Keratinocyte (primary cell): ENCODE results near the gene NCOR1. TPM values are rescaled to one million over a fixed set of nuclear protein-coding genes. Genes with fewer than 3 reads are reported as not detected.

Experiments
- DNase-seq: peaks from one replicate; pipeline ENCODE4 v3.0.0-alpha.2; 2011; ENCODE audit warnings: low read depth, missing footprints, low spot score
- FAIRE-seq: peaks from 2 replicates; lab custom pipeline; 2011; peaks lifted over from hg19 to GRCh38; lab: Jason Lieb, UNC
- H2AFZ ChIP-seq: 2 replicates; pipeline ENCODE4 v1.6.0; 2012; ENCODE audit warnings: low read length, control low read depth, inconsistent platforms; ENCODE audit not compliant: control insufficient read depth
- H3K27ac ChIP-seq: 2 replicates; pipeline ENCODE4 v1.5.1; 2011; ENCODE audit warnings: low read length; ENCODE audit not compliant: control insufficient read depth, insufficient read depth
- H3K27me3 ChIP-seq: 3 replicates; pipeline ENCODE4 v1.6.0; 2011; ENCODE audit warnings: low read length; ENCODE audit not compliant: control insufficient read depth, insufficient read depth; ENCODE audit errors: extremely low read depth
- H3K36me3 ChIP-seq, 2 experiments: 2 replicates in 1 of 2; 3 replicates in 1 of 2; pipeline ENCODE4 v1.5.1; 2011; ENCODE audit warnings: low read length in 2 of 2, mild to moderate bottlenecking in 1 of 2; ENCODE audit not compliant: control insufficient read depth in 2 of 2, insufficient read depth in 2 of 2; ENCODE audit errors: extremely low read depth in 1 of 2
- H3K4me1 ChIP-seq: 3 replicates; pipeline ENCODE4 v1.5.1; 2011; ENCODE audit warnings: low read length; ENCODE audit not compliant: control insufficient read depth, insufficient read depth; ENCODE audit errors: extremely low read depth
- H3K4me2 ChIP-seq: 3 replicates; pipeline ENCODE4 v1.6.0; 2011; ENCODE audit warnings: low read depth, low read length; ENCODE audit not compliant: control insufficient read depth, insufficient read depth; ENCODE audit errors: extremely low read depth
- H3K4me3 ChIP-seq, 3 experiments: fragments of 200-600 bp in 1 of 3; sonication (generic) in 1 of 3; 2 replicates in 2 of 3; 3 replicates in 1 of 3; pipeline ENCODE4 v1.5.1; 2011 to 2016; ENCODE audit warnings: low read length in 3 of 3, mild to moderate bottlenecking in 3 of 3, control low read depth in 2 of 3, inconsistent platforms in 1 of 3, low read depth in 1 of 3, mixed read lengths in 1 of 3, mixed run types in 1 of 3, moderate library complexity in 1 of 3; ENCODE audit not compliant: control insufficient read depth in 2 of 3, insufficient read depth in 2 of 3; ENCODE audit errors: extremely low read depth in 1 of 3
- H3K79me2 ChIP-seq: 2 replicates; pipeline ENCODE4 v1.6.0; 2012; ENCODE audit warnings: low read length; ENCODE audit not compliant: control insufficient read depth, insufficient read depth
- H3K9ac ChIP-seq: 3 replicates; pipeline ENCODE4 v1.6.0; 2011; ENCODE audit warnings: low read length; ENCODE audit not compliant: control insufficient read depth, insufficient read depth; ENCODE audit errors: extremely low read depth
- H3K9me1 ChIP-seq: 3 replicates; pipeline ENCODE4 v1.6.0; 2011; ENCODE audit warnings: low read length; ENCODE audit not compliant: control insufficient read depth, insufficient read depth; ENCODE audit errors: extremely low read depth
- H3K9me3 ChIP-seq: 2 replicates; pipeline ENCODE4 v1.5.1; 2012; ENCODE audit warnings: low read depth, low read length; ENCODE audit not compliant: control insufficient read depth
- H4K20me1 ChIP-seq: 3 replicates; pipeline ENCODE4 v1.6.0; 2011; ENCODE audit warnings: low read length; ENCODE audit not compliant: control insufficient read depth, insufficient read depth; ENCODE audit errors: extremely low read depth
- EZH2 ChIP-seq: IDR thresholded peaks from one replicate; pipeline ENCODE4 v1.6.1; 2012; ENCODE audit warnings: inconsistent platforms, mild to moderate bottlenecking, low read length, moderate library complexity
- dilution Hi-C: fragments of 300-500 bp; cut with MboI; formaldehyde crosslinking; loops from one replicate; pipeline ENCODE4 v1.7.0; 2020; ENCODE audit warnings: low sequenced_read_pairs; ENCODE audit not compliant: extremely low pct_ligation_motif_present
- polyA plus RNA-seq, 5 experiments: library from polyadenylated mRNA; depleted of rRNA in 3 of 5; stranded (reverse) in 3 of 5; stranded (forward) in 1 of 5; unstranded in 1 of 5; fragments of >200 nt; gene quantifications; 1 replicate in 1 of 5; 2 replicates in 3 of 5; 3 replicates in 1 of 5; pipeline versions ENCODE4 v1.2.1 to v1.2.3, GENCODE V29; 2011 to 2012; ENCODE audit warnings: missing spikeins in 2 of 5, low read depth in 1 of 5, low replicate concordance in 1 of 5
- TF ChIP-seq, protein P1 (sequence below), 3 experiments: IDR thresholded peaks in 1 of 3; conservative IDR thresholded peaks in 1 of 3; optimal IDR thresholded peaks in 1 of 3; 2 replicates in 2 of 3; 3 replicates in 1 of 3; pipeline versions ENCODE3 to v1.5.1; 2011; ENCODE audit warnings: low read length in 3 of 3, mild to moderate bottlenecking in 3 of 3, moderate library complexity in 2 of 3, control low read depth in 1 of 3, inconsistent platforms in 1 of 3; ENCODE audit not compliant: insufficient read depth in 2 of 3; ENCODE audit errors: extremely low read depth in 1 of 3

NCOR1 gene
- polyA plus RNA-seq, 1 donor (not counting 4 experiments of a cell fraction or from before 2014, with no cell fraction given): 59.8 TPM

GRCh38 chr17:16121915-16122314 is 93.4 kb downstream of the NCOR1 start:
- TF ChIP-seq, protein P1, sequence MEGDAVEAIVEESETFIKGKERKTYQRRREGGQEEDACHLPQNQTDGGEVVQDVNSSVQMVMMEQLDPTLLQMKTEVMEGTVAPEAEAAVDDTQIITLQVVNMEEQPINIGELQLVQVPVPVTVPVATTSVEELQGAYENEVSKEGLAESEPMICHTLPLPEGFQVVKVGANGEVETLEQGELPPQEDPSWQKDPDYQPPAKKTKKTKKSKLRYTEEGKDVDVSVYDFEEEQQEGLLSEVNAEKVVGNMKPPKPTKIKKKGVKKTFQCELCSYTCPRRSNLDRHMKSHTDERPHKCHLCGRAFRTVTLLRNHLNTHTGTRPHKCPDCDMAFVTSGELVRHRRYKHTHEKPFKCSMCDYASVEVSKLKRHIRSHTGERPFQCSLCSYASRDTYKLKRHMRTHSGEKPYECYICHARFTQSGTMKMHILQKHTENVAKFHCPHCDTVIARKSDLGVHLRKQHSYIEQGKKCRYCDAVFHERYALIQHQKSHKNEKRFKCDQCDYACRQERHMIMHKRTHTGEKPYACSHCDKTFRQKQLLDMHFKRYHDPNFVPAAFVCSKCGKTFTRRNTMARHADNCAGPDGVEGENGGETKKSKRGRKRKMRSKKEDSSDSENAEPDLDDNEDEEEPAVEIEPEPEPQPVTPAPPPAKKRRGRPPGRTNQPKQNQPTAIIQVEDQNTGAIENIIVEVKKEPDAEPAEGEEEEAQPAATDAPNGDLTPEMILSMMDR (optimal IDR thresholded peaks at IDR 0.05 in 1 of 3, IDR thresholded peaks at IDR 0.05 in 1 of 3, conservative IDR thresholded peaks at IDR 0.05 in 1 of 3; ENCODE audit: extremely low read depth in 1 of 3, insufficient read depth in 2 of 3, low read length in 3 of 3): no peak
- no peak for TF ChIP-seq EZH2
- H3K9ac ChIP-seq: peak overlapping the region; percentile 62
- DNase-seq (no peak), FAIRE-seq (peak; percentile 93)
- no peaks in the 10 kb centered on the region for H3K27me3 ChIP-seq
- no peaks in the 10 kb centered on the region for H3K79me2 ChIP-seq
- dilution Hi-C loops: no loop called here
- H3K4me3 ChIP-seq: peak overlapping the region in 2 of 3 experiments; percentile 15 to 31
- H2AFZ ChIP-seq: no peak overlapping the region
- peaks cover 2% of the 10 kb centered on the region for H3K9me1 ChIP-seq
- no peaks in the 10 kb centered on the region for H4K20me1 ChIP-seq
- H3K36me3 ChIP-seq: peaks cover 6 to 18% of the 10 kb centered on the region in 2 experiments
- no peaks in the 10 kb centered on the region for H3K9me3 ChIP-seq
- H3K4me1 ChIP-seq: peaks cover 29% of the 10 kb centered on the region
- peak overlapping the region; percentile 85 for H3K27ac ChIP-seq
- H3K4me2 ChIP-seq: peak overlapping the region; percentile 68

- dilution Hi-C loops: no loop called here
- no peak for FAIRE-seq
These were observed 94.4 kb downstream of the NCOR1 start for GRCh38 chr17:16120937-16121336.

More at GRCh38 chr17:16120937-16121336, 94.4 kb downstream of the NCOR1 start:
- Histone ChIP-seq H3K9me1 (peaks cover 2% of the 10 kb centered on the region), H3K9me3 (no peaks in the 10 kb centered on the region), H3K4me3 (no peak overlapping the region), H3K36me3 (peaks cover 6 to 25% of the 10 kb centered on the region in 2 experiments), H3K4me2 (no peak overlapping the region), H3K79me2 (no peaks in the 10 kb centered on the region), H2AFZ (no peak overlapping the region), H3K9ac (no peak overlapping the region), H3K27ac (no peak overlapping the region), H3K4me1 (peaks cover 29% of the 10 kb centered on the region), H4K20me1 (no peaks in the 10 kb centered on the region), H3K27me3 (no peaks in the 10 kb centered on the region)
- TF ChIP-seq, protein P1 (optimal IDR thresholded peaks at IDR 0.05 in 1 of 3, IDR thresholded peaks at IDR 0.05 in 1 of 3, conservative IDR thresholded peaks at IDR 0.05 in 1 of 3; ENCODE audit: extremely low read depth in 1 of 3, insufficient read depth in 2 of 3, low read length in 3 of 3): no peak
- no peak for TF ChIP-seq EZH2
- DNase-seq: no peak
